ENCODE data around the gene PCDH9.

DNA sequence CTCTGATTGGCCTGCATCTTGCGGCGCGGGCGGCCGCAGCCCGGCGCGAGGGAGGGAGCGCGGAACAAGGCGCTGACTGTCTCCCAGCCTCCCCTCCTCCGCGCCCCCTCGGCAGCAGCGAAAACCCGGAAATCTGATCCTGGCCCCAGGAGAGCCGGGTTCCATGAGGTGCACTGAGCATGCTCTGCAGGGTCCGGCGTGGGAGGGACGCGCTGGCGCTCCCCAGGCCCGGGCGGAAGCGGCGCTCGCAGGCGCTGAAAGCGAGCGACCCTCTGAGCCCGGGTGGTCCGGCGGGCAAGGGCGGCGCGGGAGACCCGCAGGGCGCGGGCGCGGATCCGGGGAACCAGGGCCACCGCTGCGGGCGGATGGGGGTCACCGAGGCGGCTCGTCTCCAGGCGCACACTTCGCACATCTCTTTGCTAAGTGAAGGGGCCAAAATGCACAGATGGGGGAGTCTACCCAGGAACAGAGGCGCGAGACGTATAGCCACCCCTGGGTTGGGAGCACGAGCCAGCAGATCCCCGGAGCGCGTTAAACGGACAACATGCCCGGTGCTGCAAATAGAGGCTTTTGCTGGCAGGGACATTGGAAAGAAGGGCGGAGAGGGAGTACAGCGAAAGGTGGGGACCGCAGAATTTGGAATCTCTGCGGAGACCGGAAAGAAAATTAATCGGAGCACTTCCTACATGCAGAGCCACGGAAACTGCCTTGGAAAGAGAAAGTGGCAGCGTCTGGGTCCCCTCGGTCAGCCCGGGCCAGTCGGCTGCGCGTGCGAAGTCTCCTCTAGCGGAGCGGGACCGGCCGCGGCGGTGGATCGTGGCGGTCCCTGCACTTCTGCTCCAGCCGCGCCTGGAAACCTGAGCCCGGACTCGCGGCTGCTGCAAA lies 510 bp upstream of the PCDH9 start:
- TF ChIP-seq, protein P1, sequence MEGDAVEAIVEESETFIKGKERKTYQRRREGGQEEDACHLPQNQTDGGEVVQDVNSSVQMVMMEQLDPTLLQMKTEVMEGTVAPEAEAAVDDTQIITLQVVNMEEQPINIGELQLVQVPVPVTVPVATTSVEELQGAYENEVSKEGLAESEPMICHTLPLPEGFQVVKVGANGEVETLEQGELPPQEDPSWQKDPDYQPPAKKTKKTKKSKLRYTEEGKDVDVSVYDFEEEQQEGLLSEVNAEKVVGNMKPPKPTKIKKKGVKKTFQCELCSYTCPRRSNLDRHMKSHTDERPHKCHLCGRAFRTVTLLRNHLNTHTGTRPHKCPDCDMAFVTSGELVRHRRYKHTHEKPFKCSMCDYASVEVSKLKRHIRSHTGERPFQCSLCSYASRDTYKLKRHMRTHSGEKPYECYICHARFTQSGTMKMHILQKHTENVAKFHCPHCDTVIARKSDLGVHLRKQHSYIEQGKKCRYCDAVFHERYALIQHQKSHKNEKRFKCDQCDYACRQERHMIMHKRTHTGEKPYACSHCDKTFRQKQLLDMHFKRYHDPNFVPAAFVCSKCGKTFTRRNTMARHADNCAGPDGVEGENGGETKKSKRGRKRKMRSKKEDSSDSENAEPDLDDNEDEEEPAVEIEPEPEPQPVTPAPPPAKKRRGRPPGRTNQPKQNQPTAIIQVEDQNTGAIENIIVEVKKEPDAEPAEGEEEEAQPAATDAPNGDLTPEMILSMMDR (IDR thresholded peaks at IDR 0.05) = peak in 1 of 6 experiments; percentile 34
- TF ChIP-seq POLR2A (IDR thresholded peaks at IDR 0.05) = peak in 2 of 4 donors; percentile 6 to 78

Measured in upper lobe of left lung (tissue), 4 donors.